Kidney (tissue), 14 donors: ENCODE data around the gene TGM1. TPM values are rescaled to one million over a fixed set of nuclear protein-coding genes. Genes with fewer than 3 reads are reported as not detected.

Source experiments
- DNase-seq, 5 donors: peaks; one replicate each; pipeline ENCODE4 v3.0.0-alpha.2; 2013 to 2020
- FAIRE-seq: peaks from 2 replicates; lab custom pipeline; 2012; peaks lifted over from hg19 to GRCh38; lab: Jason Lieb, UNC
- H3K27ac ChIP-seq, 2 donors: one replicate each; pipeline ENCODE4 v1.7.0; 2013; ENCODE audit warnings: low read depth in 2 of 2, low read length in 2 of 2, inconsistent platforms in 1 of 2
- H3K27me3 ChIP-seq: one replicate; pipeline ENCODE4 v1.7.1; 2013; ENCODE audit warnings: low read length, inconsistent platforms; ENCODE audit not compliant: control insufficient read depth, insufficient read depth
- H3K36me3 ChIP-seq, 3 donors: one replicate each; pipeline versions ENCODE4 v1.7.0 to v1.7.1; 2013; ENCODE audit warnings: low read length in 3 of 3, control low read depth in 1 of 3, inconsistent platforms in 1 of 3; ENCODE audit not compliant: insufficient read depth in 3 of 3, control insufficient read depth in 2 of 3
- H3K4me1 ChIP-seq, 3 donors: one replicate each; pipeline versions ENCODE4 v1.7.0 to v1.7.1; 2013; ENCODE audit warnings: low read length in 3 of 3, inconsistent platforms in 1 of 3, low read depth in 1 of 3; ENCODE audit not compliant: control insufficient read depth in 2 of 3, insufficient read depth in 2 of 3
- H3K4me3 ChIP-seq, 3 donors: one replicate each; pipeline versions ENCODE4 v1.7.0 to v1.8.1; 2013; ENCODE audit warnings: low read length in 3 of 3, control low read depth in 1 of 3, inconsistent platforms in 1 of 3
- H3K9ac ChIP-seq, 3 donors: one replicate each; pipeline versions ENCODE4 v1.7.0 to v1.7.1; 2013; ENCODE audit warnings: low read length in 3 of 3, control low read depth in 1 of 3, inconsistent platforms in 1 of 3
- H3K9me3 ChIP-seq, 3 donors: one replicate each; pipeline versions ENCODE4 v1.7.0 to v1.7.1; 2013; ENCODE audit warnings: low read length in 3 of 3, control low read depth in 1 of 3, inconsistent platforms in 1 of 3; ENCODE audit not compliant: control insufficient read depth in 2 of 3, insufficient read depth in 1 of 3
- intact Hi-C: fragments of 100-400 bp; cut with DNase I; formaldehyde crosslinking; loops from one replicate; pipeline ENCODE4 v1.11.1; 2022
- polyA plus RNA-seq: library from polyadenylated mRNA; stranded (reverse); fragments of 350-450 nt; fragmentation: Illumina TruSeq; extraction: RNeasy Lipid Tissue Mini Kit (QIAGEN cat#74804); gene quantifications from one replicate; pipeline ENCODE4 v1.2.3, GENCODE V29; 2014; ENCODE audit warnings: low read depth, low replicate concordance; ENCODE audit not compliant: insufficient read depth
- total RNA-seq: library from RNA; stranded (reverse); fragmentation: NEBNext Ultra II Directional; extraction: Animal tissue kit (Norgen Biotek cat#: 25700); gene quantifications from one replicate; pipeline ENCODE4 v1.2.1, GENCODE V29; 2021
- TF ChIP-seq, protein P1 (sequence below): IDR thresholded peaks from 3 replicates; pipeline ENCODE4 v1.5.1; 2012; ENCODE audit warnings: mild to moderate bottlenecking, moderate library complexity, borderline replicate concordance; ENCODE audit not compliant: insufficient read depth; ENCODE audit errors: extremely low read depth
- donor health status: control.
- donor health status: control.
- donor health status: control.
- donor health status: control.
- donor health status: control.
- donor health status: DM: yes; HTN: yes; CAD: no.
- donor health status: Normal renal cell carcinoma (clear cell type).

Gene TGM1
- total and polyA plus RNA-seq, 2 donors from 2014 or later, result 4.5 to 13.1 TPM

DNA sequence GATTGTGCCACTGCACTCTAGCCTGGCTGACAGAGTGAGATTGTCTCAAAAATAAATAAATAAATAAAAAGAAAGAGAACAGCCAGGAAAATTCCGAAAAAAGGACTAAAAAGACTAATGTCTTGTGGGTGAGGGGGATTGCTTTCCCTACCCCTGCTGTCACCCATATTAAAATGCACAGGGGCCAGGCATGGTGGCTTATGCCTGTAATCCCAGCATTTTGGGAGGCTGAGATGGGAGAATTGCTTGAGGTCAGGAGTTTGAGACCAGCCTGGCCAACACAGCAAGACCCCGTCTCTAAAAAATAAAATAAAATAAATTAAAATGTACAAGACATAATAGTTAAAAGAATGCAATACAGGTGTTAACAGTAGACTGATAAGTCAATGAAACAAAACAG is 30.5 kb upstream of the TGM1 start:
- Histone ChIP-seq H3K4me3 (no peak overlapping the region), H3K36me3 (peaks cover 6 to 36% (median 29%) of the 10 kb centered on the region in 3 donors), H3K9ac (no peak overlapping the region), H3K27me3 (no peaks in the 10 kb centered on the region), H3K27ac (no peak overlapping the region), H3K4me1 (peaks cover 0 to 4% (median 0%) of the 10 kb centered on the region in 3 donors), H3K9me3 (no peaks in the 10 kb centered on the region)
- FAIRE-seq (no peak), DNase-seq (no peak)
- intact Hi-C loops, result no loop called here
- TF ChIP-seq, protein P1, sequence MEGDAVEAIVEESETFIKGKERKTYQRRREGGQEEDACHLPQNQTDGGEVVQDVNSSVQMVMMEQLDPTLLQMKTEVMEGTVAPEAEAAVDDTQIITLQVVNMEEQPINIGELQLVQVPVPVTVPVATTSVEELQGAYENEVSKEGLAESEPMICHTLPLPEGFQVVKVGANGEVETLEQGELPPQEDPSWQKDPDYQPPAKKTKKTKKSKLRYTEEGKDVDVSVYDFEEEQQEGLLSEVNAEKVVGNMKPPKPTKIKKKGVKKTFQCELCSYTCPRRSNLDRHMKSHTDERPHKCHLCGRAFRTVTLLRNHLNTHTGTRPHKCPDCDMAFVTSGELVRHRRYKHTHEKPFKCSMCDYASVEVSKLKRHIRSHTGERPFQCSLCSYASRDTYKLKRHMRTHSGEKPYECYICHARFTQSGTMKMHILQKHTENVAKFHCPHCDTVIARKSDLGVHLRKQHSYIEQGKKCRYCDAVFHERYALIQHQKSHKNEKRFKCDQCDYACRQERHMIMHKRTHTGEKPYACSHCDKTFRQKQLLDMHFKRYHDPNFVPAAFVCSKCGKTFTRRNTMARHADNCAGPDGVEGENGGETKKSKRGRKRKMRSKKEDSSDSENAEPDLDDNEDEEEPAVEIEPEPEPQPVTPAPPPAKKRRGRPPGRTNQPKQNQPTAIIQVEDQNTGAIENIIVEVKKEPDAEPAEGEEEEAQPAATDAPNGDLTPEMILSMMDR, result no peak

DNA sequence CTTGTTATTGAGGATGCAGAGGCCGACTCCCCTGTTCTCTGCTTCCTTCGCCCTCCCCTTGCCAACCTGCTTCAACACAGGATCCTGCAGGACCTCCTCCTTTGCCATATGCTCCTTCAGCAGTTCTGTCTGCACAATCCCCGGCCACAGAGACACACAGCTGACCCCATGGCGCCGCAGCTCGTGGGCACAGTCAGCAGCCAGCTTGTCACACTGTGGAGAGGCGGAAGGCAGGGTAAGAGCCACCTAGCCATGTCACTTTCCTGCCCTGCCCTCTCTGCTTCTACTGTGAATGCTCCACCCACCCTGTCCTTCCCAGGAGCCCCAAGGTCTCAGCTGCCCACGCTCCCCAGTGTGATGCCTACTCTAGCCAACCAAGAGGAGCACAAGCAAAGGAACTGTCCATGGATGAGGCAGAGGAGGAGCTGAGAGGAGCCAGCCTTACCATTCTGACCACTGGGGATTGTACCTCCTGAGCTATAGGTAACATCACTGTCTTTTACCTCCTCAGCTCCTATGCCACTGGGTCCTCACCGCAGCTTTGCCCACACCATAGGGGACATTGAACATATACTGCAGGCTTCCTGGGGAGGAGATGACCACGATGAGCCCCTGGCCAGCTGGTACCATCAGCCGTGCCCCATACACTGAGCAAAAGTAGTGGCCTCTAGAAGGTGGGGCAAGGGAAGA is 29.3 kb upstream of the TGM1 start:
- H3K4me3 ChIP-seq, result no peak overlapping the region
- DNase-seq (no peak), FAIRE-seq (no peak)
- intact Hi-C loops, result no loop called here
- H3K9me3 ChIP-seq, result no peaks in the 10 kb centered on the region
- peaks cover 0 to 4% (median 0%) of the 10 kb centered on the region in 3 donors for H3K4me1 ChIP-seq
- peaks cover 6 to 36% (median 29%) of the 10 kb centered on the region in 3 donors for H3K36me3 ChIP-seq
- no peaks in the 10 kb centered on the region for H3K27me3 ChIP-seq
- no peak overlapping the region for H3K27ac ChIP-seq
- H3K9ac ChIP-seq, result no peak overlapping the region
- TF ChIP-seq, protein P1, result no peak

DNA sequence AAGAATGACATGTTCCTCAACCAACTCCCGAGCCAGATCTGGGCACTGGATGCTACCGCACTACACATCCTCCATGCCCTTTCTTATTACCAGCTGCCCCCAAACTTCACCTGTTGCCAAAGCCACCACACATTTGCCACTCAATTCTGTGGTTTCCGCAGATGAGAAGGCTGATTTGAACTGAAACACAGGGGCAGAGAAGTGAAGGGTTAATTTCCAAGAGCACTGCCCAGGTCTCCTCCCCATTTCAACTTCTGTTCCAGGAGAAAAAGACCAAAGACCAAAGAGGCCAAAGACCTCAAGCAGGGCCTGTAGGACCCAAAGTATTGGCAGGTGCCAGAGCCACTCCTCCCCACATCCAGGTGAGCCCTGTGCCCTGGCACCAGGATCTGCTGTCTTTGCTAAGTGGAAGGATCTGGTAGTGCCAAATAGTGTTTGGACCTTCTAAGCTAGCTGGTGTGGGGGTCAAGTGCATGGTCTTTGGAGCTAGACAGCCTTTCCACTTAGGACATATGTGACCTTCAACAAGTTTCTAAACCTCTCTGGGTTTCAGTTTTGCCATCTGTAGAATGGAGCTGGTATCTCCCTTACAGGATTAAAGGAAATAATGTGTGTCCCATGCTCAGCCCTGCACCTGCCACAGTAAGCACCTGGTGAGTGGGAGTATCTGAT is 28.6 kb upstream of the TGM1 start:
- no peak for FAIRE-seq
- intact Hi-C loops, result no loop called here
- TF ChIP-seq, protein P1, result no peak
- Histone ChIP-seq H3K4me3 (no peak overlapping the region), H3K36me3 (peaks cover 6 to 36% (median 27%) of the 10 kb centered on the region in 3 donors), H3K9ac (no peak overlapping the region), H3K27me3 (no peaks in the 10 kb centered on the region), H3K27ac (no peak overlapping the region), H3K9me3 (no peaks in the 10 kb centered on the region), H3K4me1 (peaks cover 0 to under 1% (median 0%) of the 10 kb centered on the region in 3 donors)
- no peak for DNase-seq
